GM03348 (cell line): Measurements from ENCODE around the gene MYOCOS.
"Not testable (repeated sequence)": the region's sequence is repeated elsewhere in the genome, so short reads cannot be mapped to it uniquely, and the experiment has no call there.

Source experiments
- DNase-seq: peaks from one replicate; pipeline ENCODE4 v3.0.0; 2012; ENCODE audit warnings: low spot score

Gene MYOCOS

GRCh38 chr1:171622152-171622462, at the start of gene MYOCOS:
Gene MYOCOS (plus strand): TSS chr1:171622243. CDS start chr1:171623884, 1,641 bp downstream.
- DNase-seq: no peak

GRCh38 chr1:171576144-171576543, 45.9 kb upstream of the MYOCOS start:
- DNase-seq: no peak

- no peak for DNase-seq
These were observed 40.8 kb upstream of the MYOCOS start for GRCh38 chr1:171581226-171581625.

GRCh38 chr1:171581766-171582165, 40.3 kb upstream of the MYOCOS start:
- DNase-seq: no peak

- DNase-seq: no peak
These were observed 39.5 kb upstream of the MYOCOS start for GRCh38 chr1:171582589-171582988.

GRCh38 chr1:171583591-171584201, 38.3 kb upstream of the MYOCOS start:
- DNase-seq: no peak

GRCh38 chr1:171585715-171586114, 36.3 kb upstream of the MYOCOS start:
- no peak for DNase-seq

- DNase-seq: no peak
These were observed 33.8 kb upstream of the MYOCOS start for GRCh38 chr1:171588230-171588629.

GRCh38 chr1:171590022-171590421, 32.0 kb upstream of the MYOCOS start:
- DNase-seq: peak; percentile 9

- no peak for DNase-seq
These were observed 26.7 kb upstream of the MYOCOS start for GRCh38 chr1:171595324-171595723.

GRCh38 chr1:171596119-171596518, 25.9 kb upstream of the MYOCOS start:
- no peak for DNase-seq

- DNase-seq: no peak
These were observed 25.3 kb upstream of the MYOCOS start for GRCh38 chr1:171596705-171597104.

GRCh38 chr1:171597203-171597602, 24.8 kb upstream of the MYOCOS start:
- no peak for DNase-seq

- not testable (repeated sequence) for DNase-seq
These were observed 21.7 kb upstream of the MYOCOS start for GRCh38 chr1:171600310-171600709.

- no peak for DNase-seq
These were observed 21.2 kb upstream of the MYOCOS start for GRCh38 chr1:171600862-171601261.

GRCh38 chr1:171603042-171603441, 19.0 kb upstream of the MYOCOS start:
- DNase-seq: not testable (repeated sequence)

GRCh38 chr1:171606402-171606941, 15.6 kb upstream of the MYOCOS start:
- no peak for DNase-seq

GRCh38 chr1:171610385-171610784, 11.7 kb upstream of the MYOCOS start:
- DNase-seq: peak; percentile 19

GRCh38 chr1:171611306-171611705, 10.7 kb upstream of the MYOCOS start:
- peak; percentile 30 for DNase-seq

- no peak for DNase-seq
These were observed 8.8 kb upstream of the MYOCOS start for GRCh38 chr1:171613282-171613681.

- DNase-seq: not testable (repeated sequence)
These were observed 6.7 kb upstream of the MYOCOS start for GRCh38 chr1:171615122-171615906.

- no peak for DNase-seq
These were observed 5.5 kb upstream of the MYOCOS start for GRCh38 chr1:171616586-171616985.

- no peak for DNase-seq
These were observed 1.7 kb downstream of the MYOCOS start for GRCh38 chr1:171623651-171624331.
